Keratinocyte (primary cell): ENCODE measurements around the gene ARHGEF35. TPM values are rescaled to one million over a fixed set of nuclear protein-coding genes. Genes with fewer than 3 reads are reported as not detected.
"Not testable (repeated sequence)": the region's sequence is repeated elsewhere in the genome, so short reads cannot be mapped to it uniquely, and the experiment has no call there.

Experiments
- DNase-seq: peaks from one replicate; pipeline ENCODE4 v3.0.0-alpha.2; 2011; ENCODE audit warnings: low read depth, missing footprints, low spot score
- FAIRE-seq: peaks from 2 replicates; lab custom pipeline; 2011; peaks lifted over from hg19 to GRCh38; lab: Jason Lieb, UNC
- H2AFZ ChIP-seq: 2 replicates; pipeline ENCODE4 v1.6.0; 2012; ENCODE audit warnings: low read length, control low read depth, inconsistent platforms; ENCODE audit not compliant: control insufficient read depth
- H3K27ac ChIP-seq: 2 replicates; pipeline ENCODE4 v1.5.1; 2011; ENCODE audit warnings: low read length; ENCODE audit not compliant: control insufficient read depth, insufficient read depth
- H3K27me3 ChIP-seq: 3 replicates; pipeline ENCODE4 v1.6.0; 2011; ENCODE audit warnings: low read length; ENCODE audit not compliant: control insufficient read depth, insufficient read depth; ENCODE audit errors: extremely low read depth
- H3K36me3 ChIP-seq, 2 experiments: 2 replicates in 1 of 2; 3 replicates in 1 of 2; pipeline ENCODE4 v1.5.1; 2011; ENCODE audit warnings: low read length in 2 of 2, mild to moderate bottlenecking in 1 of 2; ENCODE audit not compliant: control insufficient read depth in 2 of 2, insufficient read depth in 2 of 2; ENCODE audit errors: extremely low read depth in 1 of 2
- H3K4me1 ChIP-seq: 3 replicates; pipeline ENCODE4 v1.5.1; 2011; ENCODE audit warnings: low read length; ENCODE audit not compliant: control insufficient read depth, insufficient read depth; ENCODE audit errors: extremely low read depth
- H3K4me2 ChIP-seq: 3 replicates; pipeline ENCODE4 v1.6.0; 2011; ENCODE audit warnings: low read depth, low read length; ENCODE audit not compliant: control insufficient read depth, insufficient read depth; ENCODE audit errors: extremely low read depth
- H3K4me3 ChIP-seq, 3 experiments: fragments of 200-600 bp in 1 of 3; sonication (generic) in 1 of 3; 2 replicates in 2 of 3; 3 replicates in 1 of 3; pipeline ENCODE4 v1.5.1; 2011 to 2016; ENCODE audit warnings: low read length in 3 of 3, mild to moderate bottlenecking in 3 of 3, control low read depth in 2 of 3, inconsistent platforms in 1 of 3, low read depth in 1 of 3, mixed read lengths in 1 of 3, mixed run types in 1 of 3, moderate library complexity in 1 of 3; ENCODE audit not compliant: control insufficient read depth in 2 of 3, insufficient read depth in 2 of 3; ENCODE audit errors: extremely low read depth in 1 of 3
- H3K79me2 ChIP-seq: 2 replicates; pipeline ENCODE4 v1.6.0; 2012; ENCODE audit warnings: low read length; ENCODE audit not compliant: control insufficient read depth, insufficient read depth
- H3K9ac ChIP-seq: 3 replicates; pipeline ENCODE4 v1.6.0; 2011; ENCODE audit warnings: low read length; ENCODE audit not compliant: control insufficient read depth, insufficient read depth; ENCODE audit errors: extremely low read depth
- H3K9me1 ChIP-seq: 3 replicates; pipeline ENCODE4 v1.6.0; 2011; ENCODE audit warnings: low read length; ENCODE audit not compliant: control insufficient read depth, insufficient read depth; ENCODE audit errors: extremely low read depth
- H3K9me3 ChIP-seq: 2 replicates; pipeline ENCODE4 v1.5.1; 2012; ENCODE audit warnings: low read depth, low read length; ENCODE audit not compliant: control insufficient read depth
- H4K20me1 ChIP-seq: 3 replicates; pipeline ENCODE4 v1.6.0; 2011; ENCODE audit warnings: low read length; ENCODE audit not compliant: control insufficient read depth, insufficient read depth; ENCODE audit errors: extremely low read depth
- dilution Hi-C: fragments of 300-500 bp; cut with MboI; formaldehyde crosslinking; loops from one replicate; pipeline ENCODE4 v1.7.0; 2020; ENCODE audit warnings: low sequenced_read_pairs; ENCODE audit not compliant: extremely low pct_ligation_motif_present
- polyA plus RNA-seq, 5 experiments: library from polyadenylated mRNA; depleted of rRNA in 3 of 5; stranded (reverse) in 3 of 5; stranded (forward) in 1 of 5; unstranded in 1 of 5; fragments of >200 nt; gene quantifications; 1 replicate in 1 of 5; 2 replicates in 3 of 5; 3 replicates in 1 of 5; pipeline versions ENCODE4 v1.2.1 to v1.2.3, GENCODE V29; 2011 to 2012; ENCODE audit warnings: missing spikeins in 2 of 5, low read depth in 1 of 5, low replicate concordance in 1 of 5

ARHGEF35 gene
- polyA plus RNA-seq, 1 donor (not counting 4 experiments of a cell fraction or from before 2014, with no cell fraction given), result 12.2 TPM

DNA sequence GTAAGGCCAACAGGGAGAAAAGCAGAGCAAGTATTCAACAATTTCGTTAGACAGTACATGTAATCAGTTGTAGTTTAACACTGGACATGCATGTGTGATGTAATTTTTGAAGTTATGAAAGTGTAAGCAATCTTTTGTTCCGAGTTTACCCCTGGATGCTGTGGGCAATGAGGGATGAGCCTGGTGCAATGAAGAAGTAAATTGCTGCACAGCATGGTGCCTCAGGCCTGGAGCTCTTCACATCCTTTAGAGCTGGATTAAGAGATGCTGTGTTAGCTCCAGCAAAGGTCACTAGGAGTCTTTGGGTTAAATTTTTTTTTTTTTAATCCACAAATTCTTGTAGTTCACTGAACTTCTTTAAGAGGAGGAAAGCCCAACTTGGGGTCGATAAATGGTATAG lies 7.5 kb upstream of the ARHGEF35 start:
- H3K27me3 ChIP-seq, H3K4me3 ChIP-seq, H3K9me1 ChIP-seq, dilution Hi-C loops, H3K36me3 ChIP-seq, H3K4me1 ChIP-seq, H3K9me3 ChIP-seq, DNase-seq, H4K20me1 ChIP-seq, H3K4me2 ChIP-seq, H3K27ac ChIP-seq, H2AFZ ChIP-seq, H3K79me2 ChIP-seq, H3K9ac ChIP-seq, FAIRE-seq: not testable (repeated sequence)

DNA sequence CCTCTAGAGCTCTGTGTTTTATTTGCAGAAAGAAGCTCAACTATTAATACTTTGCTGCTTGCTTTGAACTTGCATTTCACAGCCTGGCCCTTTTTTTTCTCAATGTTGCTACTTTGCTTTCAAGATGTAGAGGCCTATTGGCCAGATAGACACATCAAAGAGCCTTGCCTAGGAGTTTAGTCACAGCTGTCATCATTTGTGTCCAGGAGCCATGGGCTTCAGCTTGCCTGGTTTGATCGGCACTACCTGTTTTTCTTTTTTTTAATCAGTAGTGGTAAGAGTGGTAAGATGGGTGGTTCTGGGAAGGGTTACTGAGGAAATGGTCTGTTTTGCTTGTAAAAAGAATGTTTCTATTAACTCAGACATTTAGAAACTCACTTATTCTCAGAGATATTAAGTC lies 6.3 kb upstream of the ARHGEF35 start:
- H2AFZ ChIP-seq, H3K4me2 ChIP-seq, H3K4me3 ChIP-seq, H3K9me1 ChIP-seq, DNase-seq, H3K27me3 ChIP-seq, H3K27ac ChIP-seq, H3K36me3 ChIP-seq, dilution Hi-C loops, H3K9ac ChIP-seq, H4K20me1 ChIP-seq, H3K79me2 ChIP-seq, H3K9me3 ChIP-seq, FAIRE-seq, H3K4me1 ChIP-seq: not testable (repeated sequence)

DNA sequence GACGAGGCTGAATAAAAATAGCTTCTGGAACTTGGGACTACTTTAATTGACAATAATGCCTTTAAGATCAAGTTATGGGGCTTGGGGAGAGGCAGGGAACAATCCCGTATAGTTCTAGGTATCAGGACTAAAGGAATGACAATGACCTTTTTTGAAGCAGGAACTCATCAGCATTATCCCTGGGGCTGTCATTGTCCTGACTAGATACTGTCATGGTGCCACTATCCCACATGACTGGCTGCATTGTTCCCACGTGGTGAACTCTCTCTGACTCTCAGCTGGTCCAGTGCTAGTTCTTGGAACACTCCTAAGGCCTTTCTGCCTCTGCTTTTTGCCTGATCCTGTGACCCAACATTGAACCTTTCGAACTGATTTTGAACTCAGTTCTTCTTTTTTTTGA lies 3.3 kb upstream of the ARHGEF35 start:
- H3K27me3 ChIP-seq, dilution Hi-C loops, H3K4me3 ChIP-seq, H3K79me2 ChIP-seq, H2AFZ ChIP-seq, H3K9me3 ChIP-seq, DNase-seq, H3K36me3 ChIP-seq, H3K4me2 ChIP-seq, H3K27ac ChIP-seq, H3K9me1 ChIP-seq, H4K20me1 ChIP-seq, H3K9ac ChIP-seq, FAIRE-seq, H3K4me1 ChIP-seq: not testable (repeated sequence)

DNA sequence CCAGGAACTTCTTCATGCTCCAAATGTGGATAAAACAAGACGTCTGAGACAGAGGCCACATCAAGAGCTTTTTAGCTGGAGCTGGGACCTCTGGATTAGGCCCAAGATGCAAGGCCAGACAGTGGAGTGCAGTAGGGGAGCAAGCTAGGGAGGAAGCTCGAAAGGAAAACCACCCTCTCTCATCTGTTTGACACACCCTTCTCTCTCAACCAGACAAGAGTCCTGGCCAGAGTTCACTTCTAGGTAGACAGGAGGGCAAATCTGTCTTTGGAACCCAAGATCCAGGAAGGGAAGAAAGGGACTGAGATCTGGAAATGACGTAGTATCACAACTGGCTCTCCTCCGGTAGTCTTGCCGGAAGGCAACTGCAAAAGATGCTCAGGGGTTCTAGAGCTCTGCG lies 1.2 kb downstream of the ARHGEF35 start:
- dilution Hi-C loops, DNase-seq, H3K9ac ChIP-seq, H3K27ac ChIP-seq, H3K4me2 ChIP-seq, H3K4me3 ChIP-seq, H4K20me1 ChIP-seq, H3K27me3 ChIP-seq, H3K79me2 ChIP-seq, FAIRE-seq, H3K36me3 ChIP-seq, H3K9me3 ChIP-seq, H2AFZ ChIP-seq, H3K9me1 ChIP-seq, H3K4me1 ChIP-seq: not testable (repeated sequence)

DNA sequence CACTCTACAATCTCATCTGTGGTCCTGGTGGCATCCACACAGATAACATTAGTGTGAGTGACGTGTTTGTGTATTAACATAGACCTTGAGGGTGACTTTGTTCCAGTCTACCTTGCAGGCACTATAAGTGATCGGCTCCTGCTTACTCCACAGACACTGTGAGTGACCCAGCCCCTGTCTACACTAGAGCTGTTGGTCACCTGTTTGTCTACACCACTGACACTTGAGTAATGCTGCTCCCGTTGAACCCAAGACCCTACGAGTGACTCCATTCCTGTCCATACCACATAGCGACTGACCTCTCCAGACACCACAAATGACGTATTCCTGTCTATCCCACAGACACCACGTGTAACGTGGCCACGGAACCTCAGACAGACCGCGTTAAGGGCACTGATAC lies 1.9 kb downstream of the ARHGEF35 start:
- H3K79me2 ChIP-seq, H3K9ac ChIP-seq, H3K27me3 ChIP-seq, H3K4me1 ChIP-seq, DNase-seq, H3K36me3 ChIP-seq, H3K27ac ChIP-seq, FAIRE-seq, dilution Hi-C loops, H3K4me2 ChIP-seq, H3K4me3 ChIP-seq, H4K20me1 ChIP-seq, H3K9me3 ChIP-seq, H2AFZ ChIP-seq, H3K9me1 ChIP-seq: not testable (repeated sequence)
